Body of pancreas (tissue), 4 donors: ENCODE measurements around the gene B3GAT1.

Source experiments
- POLR2A ChIP-seq, 3 donors: fragments of 450-650 bp; IDR thresholded peaks; one replicate each; pipeline ENCODE4 v1.6.1; 2016; ENCODE audit warnings: antibody characterized with exemption in 3 of 3, mild to moderate bottlenecking in 2 of 3
- TF ChIP-seq, protein P1 (sequence below), 7 experiments: fragments of 450-650 bp in 4 of 7; fragments of 200-600 bp in 3 of 7; sonication (generic) in 3 of 7; IDR thresholded peaks; one replicate each; pipeline ENCODE4 v1.5.1; 2016 to 2019; ENCODE audit warnings: antibody characterized with exemption in 7 of 7

DNA sequence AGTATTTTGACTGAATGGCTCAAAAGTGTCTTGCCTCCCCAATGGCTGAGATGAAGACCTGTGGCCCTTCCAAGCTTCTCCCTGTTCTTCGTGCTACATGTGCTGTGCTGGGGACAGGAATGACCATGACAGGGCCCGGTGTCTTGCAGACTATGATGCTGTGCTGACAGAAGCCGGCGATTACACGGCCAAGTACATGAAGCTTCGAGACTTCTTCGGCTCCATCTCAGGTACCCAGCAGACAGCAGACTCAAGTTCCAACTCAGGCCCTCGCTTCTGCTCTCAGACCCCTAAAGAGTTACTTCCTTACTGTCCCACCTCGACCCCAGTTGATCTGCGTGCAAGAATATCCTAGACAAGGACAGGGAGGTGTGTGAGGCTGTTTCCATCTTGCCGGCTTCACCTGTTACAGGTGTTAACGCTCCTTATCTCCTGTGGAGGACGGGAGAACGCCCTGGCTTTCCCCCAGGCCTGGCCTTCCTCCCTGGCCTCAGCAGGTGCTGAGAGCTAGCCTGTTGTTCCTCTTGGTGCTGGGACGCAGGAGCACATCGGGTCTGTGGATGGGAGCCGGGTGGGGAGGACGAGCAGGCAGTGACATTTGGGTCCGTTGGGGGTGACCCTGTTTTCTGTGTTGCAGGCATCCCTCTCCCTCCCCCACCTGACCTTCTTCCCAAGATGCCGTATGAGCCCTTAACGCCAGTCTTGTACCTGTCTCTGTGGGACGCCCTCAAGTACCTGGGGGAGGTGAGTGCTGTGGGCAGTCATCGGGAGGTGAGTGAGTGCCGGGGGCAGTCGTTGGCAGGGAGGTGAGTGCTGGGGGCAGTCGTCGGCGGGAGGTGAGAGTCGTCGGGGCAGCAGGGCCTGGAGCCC is 42.2 kb downstream of the B3GAT1 start:
- TF ChIP-seq, protein P1, sequence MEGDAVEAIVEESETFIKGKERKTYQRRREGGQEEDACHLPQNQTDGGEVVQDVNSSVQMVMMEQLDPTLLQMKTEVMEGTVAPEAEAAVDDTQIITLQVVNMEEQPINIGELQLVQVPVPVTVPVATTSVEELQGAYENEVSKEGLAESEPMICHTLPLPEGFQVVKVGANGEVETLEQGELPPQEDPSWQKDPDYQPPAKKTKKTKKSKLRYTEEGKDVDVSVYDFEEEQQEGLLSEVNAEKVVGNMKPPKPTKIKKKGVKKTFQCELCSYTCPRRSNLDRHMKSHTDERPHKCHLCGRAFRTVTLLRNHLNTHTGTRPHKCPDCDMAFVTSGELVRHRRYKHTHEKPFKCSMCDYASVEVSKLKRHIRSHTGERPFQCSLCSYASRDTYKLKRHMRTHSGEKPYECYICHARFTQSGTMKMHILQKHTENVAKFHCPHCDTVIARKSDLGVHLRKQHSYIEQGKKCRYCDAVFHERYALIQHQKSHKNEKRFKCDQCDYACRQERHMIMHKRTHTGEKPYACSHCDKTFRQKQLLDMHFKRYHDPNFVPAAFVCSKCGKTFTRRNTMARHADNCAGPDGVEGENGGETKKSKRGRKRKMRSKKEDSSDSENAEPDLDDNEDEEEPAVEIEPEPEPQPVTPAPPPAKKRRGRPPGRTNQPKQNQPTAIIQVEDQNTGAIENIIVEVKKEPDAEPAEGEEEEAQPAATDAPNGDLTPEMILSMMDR (IDR thresholded peaks at IDR 0.05), result no peak
- TF ChIP-seq POLR2A (IDR thresholded peaks at IDR 0.05), result no peak
